Suppressor macrophage treated with lipopolysaccharide for 4 hours (primary cell): ENCODE results near the gene ZCCHC24.

Experiments
- DNase-seq: peaks from one replicate; pipeline ENCODE4 v3.0.0-alpha.2; 2020

ZCCHC24 gene

GRCh38 chr10:79445977-79446757 lies 743 bp upstream of the ZCCHC24 start:
- DNase-seq: no peak

- DNase-seq: peak; percentile 64
Observed at GRCh38 chr10:79444199-79445119, 965 bp downstream of the ZCCHC24 start.

GRCh38 chr10:79443338-79444198 lies 1.9 kb downstream of the ZCCHC24 start:
- DNase-seq: no peak

GRCh38 chr10:79442171-79443040 lies 3.0 kb downstream of the ZCCHC24 start:
- DNase-seq: no peak

GRCh38 chr10:79441433-79441832 lies 4.0 kb downstream of the ZCCHC24 start:
- DNase-seq: no peak

- DNase-seq: no peak
Observed at GRCh38 chr10:79440281-79440680, 5.1 kb downstream of the ZCCHC24 start.

- no peak for DNase-seq
Observed at GRCh38 chr10:79438699-79439085, 6.7 kb downstream of the ZCCHC24 start.

- no peak for DNase-seq
Observed at GRCh38 chr10:79438021-79438698, 7.3 kb downstream of the ZCCHC24 start.

- no peak for DNase-seq
Observed at GRCh38 chr10:79437111-79437814, 8.2 kb downstream of the ZCCHC24 start.

GRCh38 chr10:79436850-79437103 lies 8.6 kb downstream of the ZCCHC24 start:
- no peak for DNase-seq

- no peak for DNase-seq
Observed at GRCh38 chr10:79436066-79436849, 9.2 kb downstream of the ZCCHC24 start.

- no peak for DNase-seq
Observed at GRCh38 chr10:79435271-79436065, 10.0 kb downstream of the ZCCHC24 start.

- no peak for DNase-seq
Observed at GRCh38 chr10:79434821-79435251, 10.6 kb downstream of the ZCCHC24 start.

- DNase-seq: no peak
Observed at GRCh38 chr10:79434223-79434687, 11.2 kb downstream of the ZCCHC24 start.

GRCh38 chr10:79433324-79434222 lies 11.9 kb downstream of the ZCCHC24 start:
- no peak for DNase-seq

- DNase-seq: no peak
Observed at GRCh38 chr10:79431891-79432831, 13.3 kb downstream of the ZCCHC24 start.

- no peak for DNase-seq
Observed at GRCh38 chr10:79431428-79431827, 14.0 kb downstream of the ZCCHC24 start.
